ENCODE results near the gene TRMT10A. TPM values are rescaled to one million over a fixed set of nuclear protein-coding genes. Genes with fewer than 3 reads are reported as not detected.

The TRMT10A gene
- total and polyA plus RNA-seq, 10 of the 15 experiments (the other 5 are each of a cell fraction or from before 2014, with no cell fraction given): 4.5 to 13.4 (median 9.2) TPM

DNA sequence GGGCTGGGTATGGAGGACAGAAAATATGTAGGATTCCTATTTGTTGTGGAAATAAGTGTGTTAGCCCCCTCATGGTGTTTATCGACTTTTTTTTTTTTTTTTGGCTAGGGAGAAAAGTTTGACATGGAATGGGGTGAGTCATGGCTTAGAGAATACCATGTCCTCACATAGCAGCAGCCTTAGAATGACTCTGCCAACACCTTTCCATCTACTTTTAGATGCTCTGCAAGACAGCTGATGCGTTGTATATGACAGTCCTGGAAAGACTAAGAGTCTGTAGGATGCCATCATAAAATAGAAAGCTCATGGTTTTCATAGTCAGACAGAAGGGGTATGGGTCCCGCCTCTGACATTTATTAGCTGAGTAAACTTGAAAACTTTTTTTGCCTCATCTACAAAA is 48.4 kb upstream of the TRMT10A start:
- RAD21 ChIA-PET (ENCODE audit: unreplicated experiment): interaction anchor here (1.4 kb wide), 1 partner anchor 196 kb away, joined by 6 read pairs; no protein-coding TSS in a partner anchor
- Histone ChIP-seq H2AFZ (ENCODE audit: control insufficient read depth, low read depth, low read length) (no peak overlapping the region), H3K9me3 (replicated peaks; ENCODE audit: control insufficient read depth, insufficient read depth, low read length) (no peaks in the 10 kb centered on the region), H3K27ac (ENCODE audit: control insufficient read depth, insufficient read depth) (no peak overlapping the region), H3K4me1 (ENCODE audit: control insufficient read depth, insufficient read depth, low read length) (no peaks in the 10 kb centered on the region), H3K27me3 (replicated peaks in 1 of 2; ENCODE audit: control insufficient read depth in 2 of 2, insufficient read depth in 2 of 2, low read length in 1 of 2) (no peaks in the 10 kb centered on the region), H3K4me2 (ENCODE audit: control insufficient read depth, insufficient read depth) (no peak overlapping the region), H3K36me3 (ENCODE audit: control insufficient read depth in 2 of 2, insufficient read depth in 2 of 2, low read length in 1 of 2) (no peaks in the 10 kb centered on the region), H3K4me3 (no peak overlapping the region), H3K9ac (ENCODE audit: control insufficient read depth, insufficient read depth, low read length) (no peak overlapping the region), H3K79me2 (ENCODE audit: control insufficient read depth, insufficient read depth, low read length) (no peaks in the 10 kb centered on the region), H4K20me1 (ENCODE audit: control insufficient read depth, insufficient read depth) (no peaks in the 10 kb centered on the region)
- POLR2A ChIA-PET: no interaction called here
- FAIRE-seq (no peak), ATAC-seq (no peak), DNase-seq (ENCODE audit: low read depth, low spot score) (no peak)
- BruUV-seq (replicated peaks): no TSS peak
- WGBS (ENCODE audit: insufficient coverage, insufficient replicate concordance, low lambda C conversion rate, missing lambda C conversion rate): 11% methylated on average over 3 of the region's 3 CpGs
- intact Hi-C loops (cut with micrococcal nuclease; ENCODE audit: unreplicated experiment): no loop called here
- CTCF ChIA-PET: interaction anchor here (0.7 to 4.3 kb wide), 4 partner anchors 18 to 199 kb away, joined by 3 to 19 read pairs (median 5); partner anchors contain the start of gene TRMT10A
- in situ Hi-C loops (cut with MboI): no loop called here
- SMC1A ChIA-PET (ENCODE audit: uncharacterized antibody, unreplicated experiment): interaction anchor here (0.6 to 1.7 kb wide), 4 partner anchors 18 to 273 kb away, joined by 3 to 7 read pairs (median 4); no protein-coding TSS in a partner anchor
- no peak for TF ChIP-seq CHD1 (IDR thresholded peaks at IDR 0.05; ENCODE audit: low read depth, low read length)
- no peak for TF ChIP-seq ATF3 (IDR thresholded peaks at IDR 0.05; ENCODE audit: borderline replicate concordance, extremely low read depth, low read depth, low read length)
- TF ChIP-seq ATF7 (IDR thresholded peaks at IDR 0.05; ENCODE audit: low read depth): no peak
- no peak for TF ChIP-seq YBX1 (IDR thresholded peaks at IDR 0.05)
- no peak for TF ChIP-seq BCL3 (IDR thresholded peaks at IDR 0.05; ENCODE audit: borderline replicate concordance, insufficient read depth, low read depth, low read length, poor library complexity, severe bottlenecking)
- TF ChIP-seq, protein P1, sequence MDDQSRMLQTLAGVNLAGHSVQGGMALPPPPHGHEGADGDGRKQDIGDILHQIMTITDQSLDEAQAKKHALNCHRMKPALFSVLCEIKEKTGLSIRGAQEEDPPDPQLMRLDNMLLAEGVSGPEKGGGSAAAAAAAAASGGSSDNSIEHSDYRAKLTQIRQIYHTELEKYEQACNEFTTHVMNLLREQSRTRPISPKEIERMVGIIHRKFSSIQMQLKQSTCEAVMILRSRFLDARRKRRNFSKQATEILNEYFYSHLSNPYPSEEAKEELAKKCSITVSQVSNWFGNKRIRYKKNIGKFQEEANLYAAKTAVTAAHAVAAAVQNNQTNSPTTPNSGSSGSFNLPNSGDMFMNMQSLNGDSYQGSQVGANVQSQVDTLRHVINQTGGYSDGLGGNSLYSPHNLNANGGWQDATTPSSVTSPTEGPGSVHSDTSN (IDR thresholded peaks at IDR 0.05; ENCODE audit: insufficient replicate concordance, low read depth, low read length): no peak
- no peak for TF ChIP-seq FOXK2 (IDR thresholded peaks at IDR 0.05)
- TF ChIP-seq, protein P2, sequence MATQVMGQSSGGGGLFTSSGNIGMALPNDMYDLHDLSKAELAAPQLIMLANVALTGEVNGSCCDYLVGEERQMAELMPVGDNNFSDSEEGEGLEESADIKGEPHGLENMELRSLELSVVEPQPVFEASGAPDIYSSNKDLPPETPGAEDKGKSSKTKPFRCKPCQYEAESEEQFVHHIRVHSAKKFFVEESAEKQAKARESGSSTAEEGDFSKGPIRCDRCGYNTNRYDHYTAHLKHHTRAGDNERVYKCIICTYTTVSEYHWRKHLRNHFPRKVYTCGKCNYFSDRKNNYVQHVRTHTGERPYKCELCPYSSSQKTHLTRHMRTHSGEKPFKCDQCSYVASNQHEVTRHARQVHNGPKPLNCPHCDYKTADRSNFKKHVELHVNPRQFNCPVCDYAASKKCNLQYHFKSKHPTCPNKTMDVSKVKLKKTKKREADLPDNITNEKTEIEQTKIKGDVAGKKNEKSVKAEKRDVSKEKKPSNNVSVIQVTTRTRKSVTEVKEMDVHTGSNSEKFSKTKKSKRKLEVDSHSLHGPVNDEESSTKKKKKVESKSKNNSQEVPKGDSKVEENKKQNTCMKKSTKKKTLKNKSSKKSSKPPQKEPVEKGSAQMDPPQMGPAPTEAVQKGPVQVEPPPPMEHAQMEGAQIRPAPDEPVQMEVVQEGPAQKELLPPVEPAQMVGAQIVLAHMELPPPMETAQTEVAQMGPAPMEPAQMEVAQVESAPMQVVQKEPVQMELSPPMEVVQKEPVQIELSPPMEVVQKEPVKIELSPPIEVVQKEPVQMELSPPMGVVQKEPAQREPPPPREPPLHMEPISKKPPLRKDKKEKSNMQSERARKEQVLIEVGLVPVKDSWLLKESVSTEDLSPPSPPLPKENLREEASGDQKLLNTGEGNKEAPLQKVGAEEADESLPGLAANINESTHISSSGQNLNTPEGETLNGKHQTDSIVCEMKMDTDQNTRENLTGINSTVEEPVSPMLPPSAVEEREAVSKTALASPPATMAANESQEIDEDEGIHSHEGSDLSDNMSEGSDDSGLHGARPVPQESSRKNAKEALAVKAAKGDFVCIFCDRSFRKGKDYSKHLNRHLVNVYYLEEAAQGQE (IDR thresholded peaks at IDR 0.05; ENCODE audit: low read depth, low read length): no peak
- no peak for TF ChIP-seq POLR2A (IDR thresholded peaks at IDR 0.05; ENCODE audit: low read depth, low read length)
- TF ChIP-seq CREB1 (IDR thresholded peaks at IDR 0.05; ENCODE audit: low read depth): no peak
- no peak for TF ChIP-seq TAF1 (IDR thresholded peaks at IDR 0.05; ENCODE audit: borderline replicate concordance, low read depth, low read length)
- TF ChIP-seq EP300 (IDR thresholded peaks at IDR 0.05; ENCODE audit: borderline replicate concordance in 1 of 2, control insufficient read depth in 1 of 2, low read depth in 2 of 2, low read length in 2 of 2): no peak
- TF ChIP-seq GABPA (IDR thresholded peaks at IDR 0.05; ENCODE audit: low read depth): no peak
- TF ChIP-seq RAD51 (IDR thresholded peaks at IDR 0.05): no peak
